GM18507 (cell line): ENCODE data around the gene DGKA.
"Not testable (repeated sequence)": the region's sequence is repeated elsewhere in the genome, so short reads cannot be mapped to it uniquely, and the experiment has no call there.

ENCODE experiments used
- DNase-seq: peaks from one replicate; pipeline ENCODE4 v3.0.0; 2011; ENCODE audit warnings: low read depth; ENCODE audit not compliant: insufficient read length; ENCODE audit errors: extremely low spot score
- FAIRE-seq: peaks from 2 replicates; lab custom pipeline; 2011; peaks lifted over from hg19 to GRCh38; lab: Jason Lieb, UNC

DGKA gene

DNA sequence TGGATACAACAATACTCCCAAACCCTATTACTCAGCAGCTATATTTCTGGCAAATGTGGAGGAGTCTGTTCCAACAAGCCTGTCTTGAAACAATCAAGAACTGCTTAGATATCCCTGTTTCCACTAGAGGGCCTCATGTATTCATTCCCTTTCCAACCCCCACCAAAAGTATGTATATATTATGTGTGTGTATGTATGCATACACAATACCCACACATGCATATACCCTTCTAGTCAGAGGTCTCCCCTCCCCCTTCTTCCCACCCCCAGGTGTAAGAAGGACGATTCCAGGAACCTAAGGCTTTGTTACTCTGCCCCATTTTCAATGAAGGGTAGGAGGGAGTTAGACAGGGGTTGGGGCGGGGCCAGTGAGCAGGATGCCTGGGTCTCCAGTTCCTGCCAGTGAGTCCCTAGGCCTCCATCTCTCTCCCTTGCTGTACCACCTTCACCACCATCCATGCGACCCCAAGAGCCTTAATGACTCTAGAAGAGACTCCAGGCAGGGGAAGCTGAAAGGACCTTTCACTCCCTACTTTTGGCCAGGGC, at the start of gene DGKA:
Gene DGKA, plus strand, starts transcription at position 392 of the 546 bp plus-strand sequence. CDS start 5,342 bp downstream, outside the sequence.
- DNase-seq = no peak
- FAIRE-seq = peak; percentile 82

DNA sequence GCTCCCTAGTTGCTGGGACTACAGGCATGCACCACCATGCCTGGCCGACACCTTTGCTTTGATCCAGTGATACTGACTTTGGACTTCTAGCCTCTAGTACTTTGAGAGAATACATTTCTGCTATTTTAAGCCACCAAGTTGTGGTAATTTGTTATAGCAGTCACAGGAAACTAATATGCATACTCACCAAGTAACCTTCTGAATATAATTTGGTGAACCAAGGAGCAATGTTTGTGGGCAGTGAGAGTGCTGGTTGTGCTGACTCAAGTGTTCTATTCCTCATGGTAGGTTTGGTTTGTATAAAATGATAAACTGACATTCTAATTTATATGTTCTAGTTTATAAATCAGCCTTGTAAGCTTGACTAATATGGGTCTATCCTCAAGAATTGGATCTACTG, 45.8 kb upstream of the DGKA start:
- FAIRE-seq = no peak
- DNase-seq = no peak

DNA sequence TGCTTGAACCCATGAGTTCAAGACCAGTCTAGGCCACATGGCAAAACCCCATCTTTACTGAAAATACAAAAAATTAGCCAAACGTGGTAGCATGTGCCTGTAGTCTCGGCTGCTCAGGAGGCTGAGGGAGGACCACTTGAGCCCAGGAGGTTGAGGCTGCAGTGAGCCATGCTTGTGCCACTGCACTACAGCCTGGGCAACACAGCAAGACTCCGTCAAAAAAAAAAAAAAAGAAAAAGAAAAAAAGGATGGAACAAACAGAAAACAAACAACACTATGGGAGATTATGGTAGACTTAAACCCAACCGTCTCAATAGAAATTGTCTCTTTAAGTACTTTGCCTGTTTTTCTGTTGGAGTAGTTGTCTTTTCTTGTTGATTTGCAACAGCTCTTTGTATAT, 39.7 kb upstream of the DGKA start:
- DNase-seq = no peak
- no peak for FAIRE-seq

DNA sequence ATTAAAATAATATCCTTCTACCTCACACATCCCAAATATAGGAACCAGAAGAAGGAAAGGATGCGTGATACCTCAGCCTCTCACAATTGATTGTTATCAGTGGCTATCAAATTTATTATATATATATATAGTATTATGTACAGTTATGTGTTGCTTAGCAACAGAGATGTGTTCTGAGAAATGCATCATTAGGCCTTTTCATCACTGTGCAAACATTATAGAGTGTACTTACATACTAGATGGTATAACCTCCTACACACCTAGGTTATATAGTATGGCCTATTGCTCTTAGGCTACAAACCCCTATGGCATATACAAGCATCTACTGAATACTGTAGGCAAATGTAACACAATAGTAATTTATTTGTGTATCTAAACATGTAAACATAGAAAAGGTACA, 37.2 kb upstream of the DGKA start:
- no peak for FAIRE-seq
- no peak for DNase-seq

DNA sequence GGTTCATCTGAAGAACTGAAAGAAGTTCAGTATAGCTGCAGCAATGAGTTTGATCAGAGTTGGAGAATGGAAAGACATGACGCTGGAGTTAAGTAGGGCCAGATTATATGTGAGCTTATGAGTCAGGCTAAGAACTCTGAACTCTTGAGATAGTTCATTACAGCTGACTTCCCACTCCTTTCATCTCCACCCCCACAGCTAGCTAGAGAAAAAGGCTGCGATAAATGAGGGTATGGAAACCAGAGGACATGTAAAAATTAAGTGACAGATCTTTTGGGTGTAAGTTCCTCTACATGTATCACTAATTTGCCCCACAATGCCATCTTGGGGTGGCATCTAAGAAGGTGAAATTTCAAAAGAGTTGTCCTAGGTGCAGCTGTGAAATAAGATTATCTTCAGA, 31.9 kb upstream of the DGKA start:
- DNase-seq (no peak), FAIRE-seq (no peak)

DNA sequence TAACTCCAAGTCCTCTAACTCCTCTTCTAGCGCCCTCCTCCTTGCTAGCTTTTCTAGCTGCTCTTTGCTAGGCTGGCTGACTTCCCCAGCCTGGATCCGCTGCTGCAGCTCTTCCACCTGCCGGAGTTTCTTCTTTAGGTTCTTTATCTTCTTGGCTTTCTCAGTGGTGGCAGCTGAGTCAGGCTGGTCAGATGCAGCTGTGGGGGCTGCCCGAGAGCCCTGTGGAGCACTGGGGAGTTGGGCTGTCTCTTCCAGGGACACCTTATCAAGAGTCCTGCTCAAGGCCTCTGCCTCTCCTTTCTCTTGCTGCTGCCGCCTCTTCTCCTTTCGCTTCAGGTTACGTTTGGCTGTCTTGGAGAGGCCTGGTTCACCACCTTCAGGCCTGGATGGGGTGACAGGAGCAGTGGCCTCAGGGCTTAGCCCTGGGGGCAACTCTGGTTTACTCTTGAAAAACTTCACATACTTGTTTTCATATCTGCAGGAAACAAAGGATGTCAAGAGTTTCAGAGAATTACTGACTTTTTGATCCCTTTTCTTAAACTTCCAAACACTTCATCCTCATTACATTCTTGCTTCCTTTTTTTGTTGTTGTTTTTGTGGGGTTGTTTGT, 29.0 kb upstream of the DGKA start:
- FAIRE-seq (no peak), DNase-seq (no peak)

DNA sequence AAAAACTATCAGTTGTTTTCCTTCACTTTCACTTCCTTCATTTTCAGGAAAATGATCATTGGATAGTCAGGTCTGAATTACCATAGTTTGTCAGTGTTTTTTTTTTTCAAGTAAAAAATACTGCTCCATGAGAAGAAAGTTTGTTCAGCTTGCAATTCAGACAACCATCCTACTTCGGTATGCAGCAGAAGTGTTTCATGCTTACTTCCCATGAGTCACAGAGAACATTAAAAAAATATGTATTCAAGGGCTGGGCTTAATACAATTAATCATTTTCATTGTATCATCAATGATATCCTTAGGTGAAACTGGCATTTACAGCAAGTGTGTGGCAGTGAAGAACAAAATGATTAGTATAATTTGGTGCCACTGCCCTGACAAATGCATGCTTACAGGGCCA, 24.9 kb upstream of the DGKA start:
- DNase-seq (no peak), FAIRE-seq (no peak)

DNA sequence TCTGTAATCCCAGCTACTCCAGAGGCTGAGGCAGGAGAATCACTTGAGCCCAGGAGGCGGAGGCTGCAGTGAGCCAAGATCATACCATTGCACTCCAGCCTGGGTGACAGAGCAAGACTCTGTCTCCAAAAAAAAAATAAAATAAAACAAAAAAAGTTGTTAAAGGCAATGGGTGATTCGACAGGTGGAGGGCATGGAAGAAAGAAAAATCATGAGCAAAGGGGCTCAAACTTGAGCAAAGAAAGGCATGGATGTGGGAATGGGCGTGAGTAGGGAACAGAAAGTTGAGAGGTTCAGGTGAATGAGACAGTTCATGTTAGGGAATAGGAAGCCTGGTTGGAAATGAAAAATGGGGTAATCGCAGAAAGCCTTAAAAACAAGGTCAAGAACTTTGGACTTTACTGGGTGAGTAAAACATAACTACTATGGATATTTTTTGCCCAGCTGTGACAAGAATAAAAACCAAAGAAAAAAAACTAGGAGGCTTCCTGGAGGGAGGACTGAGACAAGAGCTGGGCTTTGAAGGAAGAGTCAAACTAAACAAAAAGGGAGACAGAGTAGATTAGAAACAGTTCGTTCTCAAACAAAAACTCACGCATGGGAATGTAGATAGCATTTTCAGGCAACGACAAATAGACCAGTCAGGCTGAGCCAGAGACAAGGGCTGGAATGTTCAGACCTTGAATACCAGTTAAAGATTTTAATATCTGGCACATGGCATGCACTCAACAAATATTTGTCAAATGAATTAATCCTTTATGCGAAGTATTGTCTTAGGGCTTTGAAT, 22.0 kb upstream of the DGKA start:
- FAIRE-seq = no peak
- no peak for DNase-seq

DNA sequence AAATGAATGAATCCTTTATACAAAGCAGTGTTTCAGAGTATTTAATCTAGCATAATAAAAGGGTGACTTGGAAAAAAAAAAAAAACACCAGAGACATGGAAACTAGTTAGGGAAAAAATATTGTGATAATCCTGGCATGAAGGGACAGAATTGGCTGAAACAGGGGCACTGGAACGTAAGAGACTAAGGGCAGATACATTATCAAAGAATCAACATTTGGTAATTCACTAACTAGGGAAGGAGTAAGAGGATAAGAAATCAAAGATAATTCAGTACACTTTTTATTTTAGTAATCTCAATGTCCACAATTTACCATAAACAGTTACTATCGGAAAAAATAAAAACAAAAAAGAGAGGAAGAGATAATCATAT, 21.5 kb upstream of the DGKA start:
- DNase-seq (no peak), FAIRE-seq (no peak)

DNA sequence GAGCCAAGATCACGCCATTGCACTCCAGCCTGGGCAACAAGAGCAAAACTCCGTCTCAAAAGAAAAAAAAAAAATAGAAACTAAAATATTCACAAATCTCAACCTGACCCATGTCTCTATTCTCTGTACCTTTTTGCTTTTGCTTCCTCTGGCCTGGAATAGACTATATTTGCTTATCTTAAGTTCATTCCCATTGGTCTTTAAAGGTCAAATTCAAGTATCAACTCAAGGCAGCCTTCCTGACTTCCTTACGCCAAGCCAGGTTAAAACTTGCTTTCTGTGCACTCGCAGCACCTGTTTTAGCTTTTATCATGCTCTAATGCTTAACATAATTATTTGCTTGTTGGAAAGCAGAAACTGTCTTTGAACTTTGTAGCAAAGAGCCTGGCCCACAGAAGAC, 18.1 kb upstream of the DGKA start:
- DNase-seq = no peak
- FAIRE-seq = no peak

DNA sequence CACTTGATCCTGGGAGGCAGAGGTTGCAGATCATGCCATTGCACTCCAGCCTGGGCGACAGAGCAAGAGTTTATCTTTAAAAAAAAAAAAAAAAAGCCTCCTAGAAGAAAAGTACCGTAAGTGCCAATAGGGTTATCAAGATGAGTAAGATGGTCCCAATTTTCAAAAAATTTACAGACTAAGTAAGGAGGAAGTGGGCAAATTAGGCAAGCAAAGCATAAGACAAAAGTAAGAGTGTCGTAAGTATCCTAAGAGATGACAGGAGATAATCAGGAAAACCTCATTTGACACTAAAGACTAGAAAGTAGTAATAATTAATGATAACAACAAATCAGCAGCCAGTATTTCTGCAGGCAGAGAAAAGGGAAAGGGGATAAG, 15.5 kb upstream of the DGKA start:
- DNase-seq (no peak), FAIRE-seq (no peak)

DNA sequence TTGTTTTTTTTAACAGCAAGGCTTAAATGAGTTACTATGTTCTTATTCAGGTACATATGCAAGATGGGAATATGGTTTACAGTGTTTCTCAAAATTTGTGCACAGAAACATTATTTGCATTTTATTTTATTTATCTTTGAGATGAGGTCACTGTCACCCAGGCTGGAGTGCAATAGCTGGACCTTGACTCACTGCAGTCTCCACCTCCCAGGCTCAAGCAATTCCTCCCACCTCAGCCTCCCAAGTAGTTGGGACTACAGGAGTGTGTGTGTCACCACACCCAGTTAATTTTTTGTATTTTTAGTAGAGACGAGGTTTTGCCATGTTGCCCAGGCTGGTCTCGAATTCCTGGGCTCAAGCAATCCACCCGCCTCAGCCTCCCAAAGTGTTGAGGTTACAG, 11.9 kb upstream of the DGKA start:
- not testable (repeated sequence) for FAIRE-seq, DNase-seq

DNA sequence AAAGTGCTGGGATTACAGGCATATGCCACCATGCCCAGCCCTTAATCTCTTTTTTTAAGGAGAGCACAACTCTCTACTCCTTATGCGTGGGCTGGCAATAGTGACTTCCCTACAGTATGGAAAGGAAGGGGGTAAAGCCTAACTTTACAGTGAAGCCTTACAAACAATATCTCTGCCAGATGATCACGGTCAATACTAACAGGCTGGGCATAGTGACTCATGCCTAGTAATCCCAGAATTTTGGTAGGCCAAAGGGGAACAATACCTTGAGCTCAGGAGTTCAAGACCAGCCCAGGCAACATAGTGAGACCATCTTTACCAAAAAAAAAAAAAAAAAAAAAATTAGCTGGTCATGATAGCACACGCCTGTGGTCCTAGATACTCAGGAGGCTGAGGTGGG, 8.8 kb upstream of the DGKA start:
- no peak for FAIRE-seq
- DNase-seq = no peak

DNA sequence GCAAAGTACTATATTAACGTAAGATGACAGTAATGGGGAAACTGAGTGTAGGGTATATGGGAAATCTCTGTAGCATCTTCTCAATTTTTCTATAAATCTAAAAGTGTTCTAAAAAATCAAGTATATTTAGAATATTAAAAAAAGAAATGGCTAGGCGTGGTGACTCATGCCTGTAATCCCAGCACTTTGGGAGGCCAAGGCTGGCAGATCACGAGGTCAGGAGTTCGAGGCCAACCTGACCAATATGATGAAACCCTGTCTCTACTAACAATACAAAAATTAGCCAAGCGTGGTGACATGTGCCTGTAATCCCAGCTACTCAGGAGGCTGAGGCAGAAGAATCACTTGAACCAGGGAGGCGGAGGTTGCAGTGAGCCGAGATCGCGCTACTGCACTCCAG, 7.3 kb upstream of the DGKA start:
- FAIRE-seq, DNase-seq: not testable (repeated sequence)

DNA sequence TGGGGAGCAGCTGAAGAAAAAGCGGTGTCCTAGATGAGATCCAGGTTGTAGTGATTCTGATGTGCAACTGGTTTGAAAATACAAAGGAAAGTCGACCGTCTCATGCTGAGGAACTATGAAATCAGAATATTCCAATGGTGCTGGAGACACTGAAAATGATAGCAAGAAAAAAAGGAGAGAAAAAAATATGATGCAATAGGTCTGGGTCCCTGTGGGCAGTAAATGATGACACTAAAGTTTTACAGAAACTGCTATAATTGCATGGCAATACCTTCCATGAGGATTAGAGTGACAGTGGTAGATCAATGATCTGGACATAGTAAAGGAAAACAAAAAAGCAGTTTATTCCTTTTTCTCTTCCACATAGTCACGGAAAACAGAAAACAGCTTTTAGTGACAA, 5.6 kb upstream of the DGKA start:
- DNase-seq (no peak), FAIRE-seq (no peak)

DNA sequence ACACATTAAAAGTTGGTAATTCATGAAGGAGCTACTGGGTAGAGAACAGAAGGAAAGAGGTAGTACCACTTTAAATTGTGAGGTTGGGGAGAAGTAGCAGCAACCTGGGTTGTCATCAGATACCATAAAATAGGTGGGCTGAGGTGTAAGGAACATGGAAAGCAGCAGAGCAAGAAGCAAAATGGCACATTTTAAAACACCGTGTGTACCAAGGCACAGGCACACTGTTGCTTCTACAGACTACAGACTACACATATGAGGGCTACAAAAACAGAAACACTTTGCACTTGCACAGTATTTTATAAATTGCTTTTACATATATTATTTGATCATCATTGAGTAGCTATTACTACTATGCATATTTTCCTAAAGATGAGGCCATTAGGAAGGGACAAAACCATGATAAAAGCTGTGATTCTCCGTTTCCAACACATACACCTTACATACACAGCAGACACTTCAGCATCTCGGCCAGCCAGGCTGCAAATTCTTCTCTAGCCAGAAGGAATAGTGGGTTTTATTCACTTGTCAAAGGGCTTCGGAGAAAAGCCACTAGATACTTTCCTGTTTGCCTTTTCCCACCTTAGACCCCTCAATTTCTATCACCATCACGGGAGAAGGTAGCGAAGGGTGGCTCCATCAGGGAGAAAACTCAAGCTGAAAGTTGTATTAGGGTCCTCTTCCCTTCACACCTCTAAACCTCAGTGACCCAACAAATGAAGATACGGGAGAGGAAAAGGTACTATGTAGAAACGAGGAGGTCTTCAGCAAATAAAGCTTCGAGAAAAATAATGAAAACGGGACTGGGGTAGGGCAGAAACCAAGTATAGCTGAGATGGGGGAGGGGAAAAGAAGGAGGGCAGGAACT, 4.9 kb upstream of the DGKA start:
- FAIRE-seq (no peak), DNase-seq (no peak)

DNA sequence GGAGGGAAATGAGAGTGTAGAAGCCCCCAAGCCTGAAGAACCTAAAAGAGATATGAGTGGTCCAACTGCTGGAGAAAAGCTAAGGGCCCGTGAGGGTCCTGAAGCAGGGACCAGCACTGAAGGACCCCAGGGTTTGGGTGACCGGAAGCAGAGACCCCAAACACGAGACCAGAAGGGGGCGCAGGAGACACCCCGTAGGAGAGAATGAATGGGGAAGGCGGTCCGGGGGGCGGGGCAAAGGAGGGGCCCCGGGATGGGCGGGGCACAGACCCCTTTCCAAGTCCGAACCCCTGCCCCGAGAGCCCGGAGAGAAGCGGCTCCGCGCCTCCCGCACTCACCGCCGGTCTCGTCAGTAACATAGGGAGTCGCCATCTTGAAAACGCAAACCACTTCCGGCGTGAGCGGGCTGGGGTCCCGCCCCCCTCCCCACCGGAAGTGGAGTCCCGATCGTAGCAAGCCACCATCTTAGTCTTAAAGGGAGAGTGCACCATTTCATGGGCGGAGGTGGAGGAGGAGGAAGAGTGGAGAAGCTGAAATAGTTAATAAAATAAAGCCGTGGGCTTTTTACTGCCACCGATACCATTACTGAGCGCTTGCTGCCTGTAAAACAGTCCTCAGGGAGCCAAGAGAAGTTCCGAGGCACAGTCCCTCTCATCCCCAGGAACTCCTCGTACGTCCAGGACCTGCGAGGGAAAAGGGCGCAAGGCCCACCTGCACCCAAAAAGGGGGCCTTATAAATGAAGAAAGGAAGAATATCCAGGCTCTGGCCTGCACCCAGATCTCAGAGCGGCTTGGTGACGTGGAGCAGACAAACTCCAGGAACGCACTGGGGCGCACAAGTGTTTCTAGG, 4.0 kb upstream of the DGKA start:
- FAIRE-seq = peak; percentile 86
- peak; percentile 88 for DNase-seq

DNA sequence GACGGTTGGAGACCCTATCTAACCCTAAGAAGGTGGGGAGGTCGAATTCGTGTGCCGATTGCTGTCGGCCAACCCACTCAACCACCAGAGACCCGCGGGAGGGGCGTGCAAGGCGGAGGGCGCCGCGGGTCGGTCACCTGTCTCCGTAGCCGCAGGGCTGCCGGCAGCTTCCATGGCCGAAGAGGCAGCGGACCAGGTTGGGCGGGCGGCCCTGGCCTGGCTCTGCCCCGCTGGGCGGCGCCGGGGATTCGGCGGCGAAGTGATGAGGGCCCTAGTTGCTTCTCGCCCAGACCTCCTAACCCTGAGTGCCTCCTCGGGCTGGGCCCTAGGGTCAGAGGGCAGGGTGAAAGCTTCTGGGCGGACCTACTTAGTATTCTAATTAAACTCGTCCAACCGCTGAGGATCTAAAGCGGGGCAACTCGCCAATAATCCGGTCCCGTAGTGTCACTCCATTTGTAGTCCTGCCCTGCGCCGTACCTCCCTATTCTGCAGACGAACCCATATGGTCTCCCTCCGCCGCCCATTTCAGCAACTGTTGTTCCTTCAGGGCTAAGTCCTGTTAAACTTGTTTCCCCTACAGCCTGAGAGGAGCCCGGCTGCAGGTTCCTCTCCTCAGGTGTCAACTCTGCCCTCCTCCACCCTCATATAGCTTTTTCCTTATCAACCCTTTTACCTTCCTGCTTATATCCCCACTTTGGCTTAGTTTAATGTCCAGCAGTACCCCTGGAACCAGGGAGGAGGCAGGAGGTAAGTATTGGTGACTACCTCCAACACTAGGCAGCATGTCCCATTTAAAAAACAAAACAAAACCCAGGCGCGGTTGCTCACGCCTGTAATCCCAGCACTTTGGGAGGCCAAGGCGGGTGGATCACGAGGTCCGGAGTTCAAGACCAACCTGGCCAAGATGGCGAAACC, 3.1 kb upstream of the DGKA start, which contains the start of gene PYM1:
Gene PYM1, minus strand, starts transcription at position 307 of the 915 bp plus-strand sequence. Its CDS starts 133 bp downstream, at position 174.
- DNase-seq = peak; percentile 47

More for the DNA sequence above, 3.1 kb upstream of the DGKA start, which contains the start of gene PYM1:
- peak; percentile 84 for FAIRE-seq
